Rectal smooth muscle tissue (tissue), 1 donor: ENCODE measurements around the gene VGLL1.

Experiments used
- H3K27ac ChIP-seq: one replicate; pipeline ENCODE4 v1.7.0; 2013; ENCODE audit warnings: low read depth, low read length, inconsistent platforms
- H3K27me3 ChIP-seq: one replicate; pipeline ENCODE4 v1.7.0; 2013; ENCODE audit warnings: low read length; ENCODE audit not compliant: control insufficient read depth, insufficient read depth
- H3K36me3 ChIP-seq: one replicate; pipeline ENCODE4 v1.7.0; 2013; ENCODE audit warnings: low read length; ENCODE audit not compliant: control insufficient read depth, insufficient read depth
- H3K4me1 ChIP-seq: one replicate; pipeline ENCODE4 v1.7.0; 2013; ENCODE audit warnings: low read length; ENCODE audit not compliant: control insufficient read depth, insufficient read depth
- H3K4me3 ChIP-seq: one replicate; pipeline ENCODE4 v1.7.0; 2013; ENCODE audit warnings: low read length
- H3K9ac ChIP-seq: one replicate; pipeline ENCODE4 v1.7.0; 2013; ENCODE audit warnings: low read length

VGLL1 gene

DNA sequence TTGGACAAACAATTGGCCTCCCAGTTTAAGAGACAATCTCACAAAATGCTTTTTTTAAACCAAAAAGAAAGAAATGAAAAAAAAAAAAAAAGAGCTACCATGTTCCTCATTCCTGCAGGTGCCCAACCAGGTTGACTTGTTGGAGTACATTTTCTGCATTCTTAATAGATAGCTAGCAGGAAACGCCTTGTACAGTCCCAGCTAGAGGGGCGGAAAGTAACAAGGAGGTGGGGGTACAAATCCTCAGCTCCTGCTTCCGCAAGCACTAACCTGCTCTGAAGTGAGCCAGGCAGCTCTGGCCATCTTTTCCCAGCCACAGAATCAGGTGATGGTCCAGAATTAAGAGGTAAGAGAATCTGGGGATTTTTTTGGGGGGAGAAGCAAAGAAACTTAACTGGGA lies at the start of gene VGLL1:
VGLL1 (plus strand) TSS at position 265 of the 400 bp plus-strand sequence. CDS start 3,806 bp downstream, outside the sequence.
- Histone ChIP-seq H3K9ac (no peak within 1 kb of the TSS), H3K4me3 (no peak within 1 kb of the TSS), H3K4me1 (no peaks in the 10 kb centered on the region)

GRCh38 chrX:136487647-136488046 lies 44.4 kb upstream of the VGLL1 start, which contains the start of gene BRS3:
TSS of gene BRS3 (plus strand) at chrX:136487947. CDS start at chrX:136488115, 168 bp downstream.
- no peak within 1 kb of the TSS for H3K4me3 ChIP-seq
- H3K9ac ChIP-seq = no peak within 1 kb of the TSS
- no peaks in the 10 kb centered on the region for H3K36me3 ChIP-seq
- no peak within 1 kb of the TSS for H3K27ac ChIP-seq
- no peaks in the 10 kb centered on the region for H3K4me1 ChIP-seq
- no peaks in the 10 kb centered on the region for H3K27me3 ChIP-seq

More for the DNA sequence above, at the start of gene VGLL1:
- no peak within 1 kb of the TSS for H3K27ac ChIP-seq
- H3K27me3 ChIP-seq = no peaks in the 10 kb centered on the region
- H3K36me3 ChIP-seq = no peaks in the 10 kb centered on the region

GRCh38 chrX:136488706-136489105 lies 43.3 kb upstream of the VGLL1 start:
- H3K27me3 ChIP-seq = no peaks in the 10 kb centered on the region

GRCh38 chrX:136491832-136492231 lies 40.2 kb upstream of the VGLL1 start:
- H3K4me1 ChIP-seq = no peaks in the 10 kb centered on the region
- no peak overlapping the region for H3K27ac ChIP-seq
- H3K4me3 ChIP-seq = no peak overlapping the region
- no peaks in the 10 kb centered on the region for H3K36me3 ChIP-seq
- H3K9ac ChIP-seq = no peak overlapping the region
- no peaks in the 10 kb centered on the region for H3K27me3 ChIP-seq

More at GRCh38 chrX:136488706-136489105, 43.3 kb upstream of the VGLL1 start:
- Histone ChIP-seq H3K9ac (no peak overlapping the region), H3K4me3 (no peak overlapping the region), H3K4me1 (no peaks in the 10 kb centered on the region), H3K36me3 (no peaks in the 10 kb centered on the region), H3K27ac (no peak overlapping the region)

- Histone ChIP-seq H3K36me3 (no peaks in the 10 kb centered on the region), H3K4me3 (no peak overlapping the region), H3K27ac (no peak overlapping the region), H3K27me3 (no peaks in the 10 kb centered on the region), H3K4me1 (no peaks in the 10 kb centered on the region), H3K9ac (no peak overlapping the region)
Observed at GRCh38 chrX:136493011-136493410, 39.0 kb upstream of the VGLL1 start.

DNA sequence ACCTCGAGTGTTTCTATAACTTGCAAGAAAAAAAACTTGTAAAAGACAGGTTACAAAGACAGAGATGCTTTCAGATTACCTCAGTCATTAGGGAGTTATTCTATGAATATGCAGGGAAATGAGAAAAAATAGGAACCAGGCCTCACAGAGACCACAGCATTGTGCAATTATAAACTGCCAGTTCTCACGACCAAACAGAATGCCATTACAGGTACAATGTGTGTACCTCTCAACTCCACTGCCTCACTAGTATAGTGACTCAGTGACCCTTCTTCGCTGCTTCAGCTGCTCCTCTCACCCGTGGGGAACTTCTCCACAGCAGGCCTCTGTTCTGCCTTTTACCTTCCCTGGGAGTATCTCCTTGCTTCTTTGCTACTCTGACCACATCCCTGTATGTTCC lies 37.0 kb upstream of the VGLL1 start:
- H3K4me3 ChIP-seq = no peak overlapping the region
- H3K9ac ChIP-seq = no peak overlapping the region
- no peaks in the 10 kb centered on the region for H3K27me3 ChIP-seq
- H3K27ac ChIP-seq = no peak overlapping the region
- no peaks in the 10 kb centered on the region for H3K36me3 ChIP-seq
- no peaks in the 10 kb centered on the region for H3K4me1 ChIP-seq

- Histone ChIP-seq H3K9ac (no peak overlapping the region), H3K27me3 (no peaks in the 10 kb centered on the region), H3K4me1 (no peaks in the 10 kb centered on the region), H3K27ac (peak overlapping the region; percentile 87), H3K4me3 (peak overlapping the region; percentile 51), H3K36me3 (no peaks in the 10 kb centered on the region)
Observed at GRCh38 chrX:136496186-136496763, 35.7 kb upstream of the VGLL1 start.

DNA sequence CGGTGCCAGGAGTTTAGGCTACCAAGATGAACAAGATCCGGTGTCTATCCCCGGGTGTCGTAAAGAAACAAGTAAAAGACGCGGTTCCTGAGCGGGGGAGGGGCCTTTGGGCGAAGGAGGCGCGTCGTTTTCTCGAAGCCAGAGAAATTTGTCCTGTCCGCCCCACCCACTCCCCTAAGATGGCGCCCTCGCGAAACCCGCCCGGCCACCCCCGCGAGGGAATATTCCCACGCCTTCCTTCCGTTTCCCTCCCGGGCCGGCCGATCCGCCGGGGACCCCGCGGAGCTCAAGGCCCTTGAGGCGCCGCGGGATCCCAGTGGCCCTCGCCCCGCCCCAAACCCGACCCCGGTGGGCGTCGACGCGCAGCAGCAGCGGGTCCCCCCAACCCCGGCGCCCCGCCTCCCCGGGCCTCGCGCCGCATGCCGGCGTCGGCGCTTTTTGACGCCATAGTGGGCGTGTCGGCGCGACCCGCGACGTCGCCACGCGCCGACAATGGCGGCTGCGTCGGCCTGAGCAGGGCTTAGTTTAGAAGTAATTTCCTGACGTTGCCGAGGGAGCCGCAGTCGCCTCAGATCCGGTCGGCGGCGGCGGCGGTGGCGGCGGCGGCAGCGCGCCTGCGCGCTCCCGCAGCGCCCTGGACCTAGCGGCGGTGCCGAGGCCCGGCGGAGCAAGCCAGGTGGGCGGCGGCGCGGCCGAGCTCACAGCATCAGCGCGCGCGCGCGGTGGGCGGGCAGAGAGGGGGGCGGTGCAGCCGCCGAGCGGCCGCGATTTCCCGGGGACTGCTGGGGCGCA lies 35.1 kb upstream of the VGLL1 start:
- Histone ChIP-seq H3K27ac (peak overlapping the region; percentile 87), H3K4me3 (peak overlapping the region; percentile 51), H3K27me3 (no peaks in the 10 kb centered on the region), H3K4me1 (no peaks in the 10 kb centered on the region), H3K36me3 (no peaks in the 10 kb centered on the region), H3K9ac (no peak overlapping the region)

DNA sequence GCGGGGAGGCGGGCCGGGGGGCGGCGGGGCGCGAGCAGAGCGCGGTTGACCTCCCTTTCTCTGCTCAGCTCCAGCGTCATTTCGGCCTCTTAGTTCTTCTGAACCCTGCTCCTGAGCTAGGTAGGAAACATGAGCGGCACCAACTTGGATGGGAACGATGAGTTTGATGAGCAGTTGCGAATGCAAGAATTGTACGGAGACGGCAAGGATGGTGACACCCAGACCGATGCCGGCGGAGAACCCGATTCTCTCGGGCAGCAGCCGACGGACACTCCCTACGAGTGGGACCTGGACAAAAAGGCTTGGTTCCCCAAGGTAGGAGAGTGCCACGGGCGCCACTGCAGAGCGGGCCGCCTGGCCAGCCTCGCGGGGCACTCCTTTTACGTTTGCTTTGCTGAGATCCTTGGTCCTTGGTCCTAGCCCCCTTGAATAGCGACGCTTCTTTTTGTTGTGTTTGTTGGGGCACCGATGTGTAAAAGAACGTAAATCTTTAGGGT lies 34.4 kb upstream of the VGLL1 start, which contains the start of gene HTATSF1:
HTATSF1 (plus strand) TSS at position 37 of the 497 bp plus-strand sequence; CDS start at position 130, 93 bp downstream.
- H3K36me3 ChIP-seq = peaks cover 3% of the 10 kb centered on the region
- no peaks in the 10 kb centered on the region for H3K27me3 ChIP-seq
- H3K4me1 ChIP-seq = no peaks in the 10 kb centered on the region
- peak within 1 kb of the TSS; percentile 87 for H3K27ac ChIP-seq
- H3K4me3 ChIP-seq = peak within 1 kb of the TSS; percentile 79
- peak within 1 kb of the TSS; percentile 57 for H3K9ac ChIP-seq

DNA sequence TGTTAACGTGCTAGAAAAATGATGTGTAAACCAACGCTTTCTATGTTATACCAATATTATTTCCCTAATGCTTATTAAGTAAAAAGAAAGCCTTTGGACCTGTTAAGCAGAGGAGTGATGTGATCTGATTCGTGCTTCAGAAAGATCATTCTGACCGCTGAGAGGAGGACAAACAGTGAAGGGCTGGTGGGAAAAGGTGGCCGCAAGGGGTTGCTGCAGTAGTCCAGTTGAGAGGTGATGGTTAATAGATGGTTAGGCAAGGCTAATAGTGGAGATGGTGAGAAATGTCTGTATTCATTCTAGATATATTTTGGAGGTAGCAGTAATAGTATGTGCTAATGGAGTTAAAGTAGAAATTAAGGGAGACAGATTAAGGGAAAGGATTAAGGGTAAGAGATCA lies 12.9 kb upstream of the VGLL1 start:
- Histone ChIP-seq H3K4me1 (no peaks in the 10 kb centered on the region), H3K27ac (no peak overlapping the region), H3K9ac (no peak overlapping the region), H3K4me3 (no peak overlapping the region), H3K27me3 (no peaks in the 10 kb centered on the region), H3K36me3 (no peaks in the 10 kb centered on the region)

DNA sequence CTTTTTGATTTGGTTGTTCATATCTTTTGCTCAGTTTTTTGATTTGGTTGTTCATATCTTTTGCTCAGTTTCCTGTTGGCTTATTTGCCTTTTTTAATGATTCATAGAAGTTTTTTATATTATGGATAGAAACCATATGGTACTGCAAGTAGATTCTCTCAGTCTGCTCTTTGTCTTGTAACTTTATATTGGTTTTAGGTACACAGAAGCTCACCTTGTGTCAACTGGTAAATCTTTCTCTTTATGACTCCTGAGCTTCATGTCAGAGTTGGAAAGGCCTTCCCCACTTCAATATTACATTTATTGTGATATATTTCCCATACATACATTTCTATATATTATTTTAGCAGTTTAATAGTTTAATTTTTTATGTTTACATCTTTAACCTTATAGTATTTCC lies 8.2 kb upstream of the VGLL1 start:
- Histone ChIP-seq H3K36me3 (no peaks in the 10 kb centered on the region), H3K27ac (no peak overlapping the region), H3K27me3 (no peaks in the 10 kb centered on the region), H3K9ac (no peak overlapping the region), H3K4me1 (peaks cover 5% of the 10 kb centered on the region), H3K4me3 (no peak overlapping the region)

GRCh38 chrX:136525738-136526606 lies 6.0 kb upstream of the VGLL1 start:
- Histone ChIP-seq H3K9ac (no peak overlapping the region), H3K27me3 (no peaks in the 10 kb centered on the region), H3K4me1 (peaks cover 5% of the 10 kb centered on the region), H3K4me3 (no peak overlapping the region), H3K36me3 (no peaks in the 10 kb centered on the region), H3K27ac (peak overlapping the region; percentile 56)
